PFSK-1 (cell line): ENCODE measurements around the gene BTG2.

Experiments
- FOXP2 ChIP-seq: optimal IDR thresholded peaks from 2 replicates; pipeline ENCODE3; 2011; ENCODE audit warnings: borderline replicate concordance, control low read depth, inconsistent platforms; ENCODE audit not compliant: insufficient read depth; ENCODE audit errors: extremely low read length, extremely low read depth
- POLR2AphosphoS5 ChIP-seq: IDR thresholded peaks from 2 replicates; pipeline ENCODE4 v1.6.1; 2012; ENCODE audit warnings: low read depth, mild to moderate bottlenecking, control low read depth, low read length, moderate library complexity
- REST ChIP-seq, 2 experiments: IDR thresholded peaks; 2 replicates each; pipeline versions ENCODE4 v1.6.1 to v1.8.0; 2011 to 2012; ENCODE audit warnings: low read depth in 2 of 2, low read length in 2 of 2, control low read depth in 1 of 2, inconsistent platforms in 1 of 2, mild to moderate bottlenecking in 1 of 2, moderate library complexity in 1 of 2; ENCODE audit not compliant: insufficient read depth in 1 of 2
- SIN3A ChIP-seq: IDR thresholded peaks from 2 replicates; pipeline ENCODE4 v1.6.1; 2012; ENCODE audit warnings: mild to moderate bottlenecking, low read length, moderate library complexity, borderline replicate concordance; ENCODE audit not compliant: insufficient read depth
- TAF1 ChIP-seq: IDR thresholded peaks from 2 replicates; pipeline ENCODE4 v1.6.1; 2012; ENCODE audit warnings: low read length, control low read depth, borderline replicate concordance; ENCODE audit not compliant: insufficient read depth

Gene BTG2

GRCh38 chr1:203287109-203287893 lies 18.0 kb upstream of the BTG2 start:
- TF ChIP-seq FOXP2 (no peak), TAF1 (no peak), SIN3A (no peak), POLR2AphosphoS5 (no peak), REST (IDR thresholded peaks at IDR 0.05; ENCODE audit: insufficient read depth in 1 of 2, low read depth in 2 of 2, low read length in 2 of 2) (no peak)

- no peak for TF ChIP-seq SIN3A
These were observed 17.4 kb upstream of the BTG2 start for GRCh38 chr1:203287898-203288297.

- no peak for TF ChIP-seq SIN3A
- no peak for TF ChIP-seq FOXP2
- no peak for TF ChIP-seq REST (IDR thresholded peaks at IDR 0.05; ENCODE audit: insufficient read depth in 1 of 2, low read depth in 2 of 2, low read length in 2 of 2)
- TF ChIP-seq TAF1: no peak
- TF ChIP-seq POLR2AphosphoS5: no peak
These were observed 16.9 kb upstream of the BTG2 start for GRCh38 chr1:203288400-203288799.

GRCh38 chr1:203289281-203289981 lies 15.9 kb upstream of the BTG2 start:
- TF ChIP-seq FOXP2 (no peak), POLR2AphosphoS5 (no peak), TAF1 (no peak), REST (IDR thresholded peaks at IDR 0.05; ENCODE audit: insufficient read depth in 1 of 2, low read depth in 2 of 2, low read length in 2 of 2) (no peak), SIN3A (no peak)

- TF ChIP-seq REST (IDR thresholded peaks at IDR 0.05; ENCODE audit: insufficient read depth in 1 of 2, low read depth in 2 of 2, low read length in 2 of 2): no peak
- no peak for TF ChIP-seq FOXP2
- no peak for TF ChIP-seq POLR2AphosphoS5
- TF ChIP-seq TAF1: no peak
These were observed 15.4 kb upstream of the BTG2 start for GRCh38 chr1:203289982-203290260.
